Measurements from ENCODE around the gene SLC22A15. TPM values are rescaled to one million over a fixed set of nuclear protein-coding genes. Genes with fewer than 3 reads are reported as not detected.
"Not testable (repeated sequence)": the region's sequence is repeated elsewhere in the genome, so short reads cannot be mapped to it uniquely, and the experiment has no call there.

The SLC22A15 gene
- total RNA-seq, 1 donor from 2014 or later, result 4.6 TPM

DNA sequence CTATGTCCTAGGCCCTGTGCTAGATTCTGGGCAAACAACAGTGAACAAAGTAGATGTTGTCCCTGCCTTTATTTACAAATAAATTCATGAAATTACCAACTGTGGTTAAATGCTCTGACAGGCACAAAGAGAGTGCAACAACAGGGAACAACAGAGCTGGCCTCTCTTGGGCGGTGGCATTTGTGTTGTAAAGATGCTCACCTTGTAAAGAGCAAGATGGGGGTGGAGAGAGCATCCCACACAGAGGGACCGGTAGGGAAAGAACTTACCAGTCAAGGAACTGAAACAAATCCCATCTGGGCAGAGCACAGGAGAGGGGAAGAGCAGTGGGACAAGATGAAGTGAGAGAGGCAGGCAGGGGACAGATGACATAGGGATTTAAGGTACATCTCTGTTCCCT is 21.6 kb upstream of the SLC22A15 start:
- CTCF ChIA-PET, result no interaction called here
- POLR2A ChIA-PET, result no interaction called here
- no peak for TF ChIP-seq CTCF (IDR thresholded peaks at IDR 0.05)

DNA sequence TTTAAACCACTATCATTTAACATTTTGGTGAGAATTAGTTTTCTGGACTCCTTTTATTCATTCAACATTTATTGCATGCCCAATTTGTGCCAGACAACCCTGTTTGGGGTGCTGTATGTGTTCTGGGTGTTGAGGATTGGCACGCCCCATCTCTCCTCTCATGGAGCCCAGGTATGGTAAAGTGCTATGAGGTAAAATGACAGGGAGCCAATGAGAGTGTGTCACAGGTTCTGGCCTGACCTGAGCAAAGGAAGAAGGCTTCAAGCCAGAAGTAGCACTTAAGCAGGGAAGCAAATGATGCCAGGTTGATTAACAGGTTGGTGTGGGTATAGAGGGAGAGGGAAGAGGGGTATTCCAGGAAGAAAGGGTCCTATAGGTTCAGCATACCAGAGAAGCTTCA is 21.1 kb upstream of the SLC22A15 start:
- Mint-ChIP-seq H3K27me3 (peaks cover 13% of the 10 kb centered on the region), H3K4me3 (no peak overlapping the region), H3K9me3 (no peaks in the 10 kb centered on the region), H3K36me3 (ENCODE audit: low read depth) (no peaks in the 10 kb centered on the region), H3K27ac (no peak overlapping the region), H3K4me1 (peaks cover 5% of the 10 kb centered on the region)
- no peak for ATAC-seq (ENCODE audit: low read depth)
- POLR2A ChIA-PET, result no interaction called here
- intact Hi-C loops (cut with micrococcal nuclease), result no loop called here
- CTCF ChIA-PET, result no interaction called here
- no peak for TF ChIP-seq CTCF (IDR thresholded peaks at IDR 0.05)
- DNase-seq, result no peak

More for the DNA sequence above, 21.6 kb upstream of the SLC22A15 start:
- intact Hi-C loops (cut with micrococcal nuclease), result no loop called here
- Mint-ChIP-seq H3K9me3 (no peaks in the 10 kb centered on the region), H3K4me3 (no peak overlapping the region), H3K27me3 (peaks cover 13% of the 10 kb centered on the region), H3K36me3 (ENCODE audit: low read depth) (no peaks in the 10 kb centered on the region), H3K4me1 (peaks cover 5% of the 10 kb centered on the region), H3K27ac (no peak overlapping the region)
- ATAC-seq (ENCODE audit: low read depth), result no peak
- no peak for DNase-seq

GRCh38 chr1:115958866-115959265 is 17.4 kb upstream of the SLC22A15 start:
- POLR2A ChIA-PET, result no interaction called here
- intact Hi-C loops (cut with micrococcal nuclease), result no loop called here

GRCh38 chr1:115969509-115969908 is 6.8 kb upstream of the SLC22A15 start:
- no peak overlapping the region for H3K27ac Mint-ChIP-seq
- ChIA-PET POLR2A (no interaction called here), CTCF (no interaction called here)
- no peaks in the 10 kb centered on the region for H3K4me1 Mint-ChIP-seq
- intact Hi-C loops (cut with micrococcal nuclease), result no loop called here
- ATAC-seq (ENCODE audit: low read depth) (no peak), DNase-seq (no peak)
- H3K36me3 Mint-ChIP-seq (ENCODE audit: low read depth), result no peaks in the 10 kb centered on the region
- no peak for TF ChIP-seq CTCF (IDR thresholded peaks at IDR 0.05)
- H3K9me3 Mint-ChIP-seq, result no peaks in the 10 kb centered on the region
- no peak overlapping the region for H3K4me3 Mint-ChIP-seq
- peaks cover 24% of the 10 kb centered on the region for H3K27me3 Mint-ChIP-seq

More at GRCh38 chr1:115958866-115959265, 17.4 kb upstream of the SLC22A15 start:
- DNase-seq, result no peak
- Mint-ChIP-seq H3K4me3 (no peak overlapping the region), H3K27me3 (peaks cover 28% of the 10 kb centered on the region), H3K36me3 (ENCODE audit: low read depth) (no peaks in the 10 kb centered on the region), H3K9me3 (no peaks in the 10 kb centered on the region), H3K27ac (no peak overlapping the region), H3K4me1 (no peaks in the 10 kb centered on the region)
- TF ChIP-seq CTCF (IDR thresholded peaks at IDR 0.05), result no peak
- CTCF ChIA-PET, result no interaction called here
- ATAC-seq (ENCODE audit: low read depth), result no peak

- ATAC-seq (ENCODE audit: low read depth); DNase-seq; H3K4me3 Mint-ChIP-seq; H3K4me1 Mint-ChIP-seq; POLR2A ChIA-PET; H3K9me3 Mint-ChIP-seq; H3K27ac Mint-ChIP-seq; H3K36me3 Mint-ChIP-seq (ENCODE audit: low read depth): not testable (repeated sequence)
- intact Hi-C loops (cut with micrococcal nuclease), result loop anchor here (10.0 kb wide), 1 partner anchor 1953 kb away; the partner anchor contains the start of genes GDAP2 and WDR3
- H3K27me3 Mint-ChIP-seq, result peaks cover 13% of the 10 kb centered on the region
- CTCF ChIA-PET, result interaction anchor here (1.1 kb wide), 1 partner anchor 9 kb away, joined by 3 read pairs; no protein-coding TSS in a partner anchor
These were observed 4.5 kb upstream of the SLC22A15 start for GRCh38 chr1:115971778-115972177.

GRCh38 chr1:115973154-115973553 is 3.2 kb upstream of the SLC22A15 start:
- Mint-ChIP-seq H3K4me1 (peaks cover 16% of the 10 kb centered on the region), H3K27me3 (peaks cover 6% of the 10 kb centered on the region), H3K36me3 (ENCODE audit: low read depth) (no peaks in the 10 kb centered on the region), H3K4me3 (no peak overlapping the region), H3K27ac (no peak overlapping the region), H3K9me3 (no peaks in the 10 kb centered on the region)
- DNase-seq, result no peak
- intact Hi-C loops (cut with micrococcal nuclease), result loop anchor here (10.0 kb wide), 1 partner anchor 1952 kb away; the partner anchor contains the start of genes GDAP2 and WDR3
- no peak for TF ChIP-seq CTCF (IDR thresholded peaks at IDR 0.05)
- ChIA-PET POLR2A (no interaction called here), CTCF (interaction anchor here (1.1 kb wide), 1 partner anchor 8 kb away, joined by 3 read pairs; no protein-coding TSS in a partner anchor)
- ATAC-seq (ENCODE audit: low read depth), result no peak

Data from activated B cell treated with CpG ODN at 0.5 μM for 24 hours (primary cell).